Keratinocyte (primary cell): Measurements from ENCODE around the gene SMAD7.

ENCODE experiments used
- EZH2 ChIP-seq: IDR thresholded peaks from one replicate; pipeline ENCODE4 v1.6.1; 2012; ENCODE audit warnings: inconsistent platforms, mild to moderate bottlenecking, low read length, moderate library complexity
- TF ChIP-seq, protein P1 (sequence below), 3 experiments: IDR thresholded peaks in 1 of 3; conservative IDR thresholded peaks in 1 of 3; optimal IDR thresholded peaks in 1 of 3; 2 replicates in 2 of 3; 3 replicates in 1 of 3; pipeline versions ENCODE3 to v1.5.1; 2011; ENCODE audit warnings: low read length in 3 of 3, mild to moderate bottlenecking in 3 of 3, moderate library complexity in 2 of 3, control low read depth in 1 of 3, inconsistent platforms in 1 of 3; ENCODE audit not compliant: insufficient read depth in 2 of 3; ENCODE audit errors: extremely low read depth in 1 of 3

- TF ChIP-seq, protein P1, sequence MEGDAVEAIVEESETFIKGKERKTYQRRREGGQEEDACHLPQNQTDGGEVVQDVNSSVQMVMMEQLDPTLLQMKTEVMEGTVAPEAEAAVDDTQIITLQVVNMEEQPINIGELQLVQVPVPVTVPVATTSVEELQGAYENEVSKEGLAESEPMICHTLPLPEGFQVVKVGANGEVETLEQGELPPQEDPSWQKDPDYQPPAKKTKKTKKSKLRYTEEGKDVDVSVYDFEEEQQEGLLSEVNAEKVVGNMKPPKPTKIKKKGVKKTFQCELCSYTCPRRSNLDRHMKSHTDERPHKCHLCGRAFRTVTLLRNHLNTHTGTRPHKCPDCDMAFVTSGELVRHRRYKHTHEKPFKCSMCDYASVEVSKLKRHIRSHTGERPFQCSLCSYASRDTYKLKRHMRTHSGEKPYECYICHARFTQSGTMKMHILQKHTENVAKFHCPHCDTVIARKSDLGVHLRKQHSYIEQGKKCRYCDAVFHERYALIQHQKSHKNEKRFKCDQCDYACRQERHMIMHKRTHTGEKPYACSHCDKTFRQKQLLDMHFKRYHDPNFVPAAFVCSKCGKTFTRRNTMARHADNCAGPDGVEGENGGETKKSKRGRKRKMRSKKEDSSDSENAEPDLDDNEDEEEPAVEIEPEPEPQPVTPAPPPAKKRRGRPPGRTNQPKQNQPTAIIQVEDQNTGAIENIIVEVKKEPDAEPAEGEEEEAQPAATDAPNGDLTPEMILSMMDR (optimal IDR thresholded peaks at IDR 0.05 in 1 of 3, IDR thresholded peaks at IDR 0.05 in 1 of 3, conservative IDR thresholded peaks at IDR 0.05 in 1 of 3; ENCODE audit: extremely low read depth in 1 of 3, insufficient read depth in 2 of 3, low read length in 3 of 3), result no peak
- TF ChIP-seq EZH2, result no peak
Observed at GRCh38 chr18:48996041-48996440, 45.3 kb upstream of the SMAD7 start.
